ENCODE data around the gene TSPEAR.

Gene TSPEAR

GRCh38 chr21:44739316-44739715, 27.9 kb upstream of the TSPEAR start:
- no peaks in the 10 kb centered on the region for H3K36me3 ChIP-seq
- peaks cover 0 to 10% of the 10 kb centered on the region in 2 donors for H3K27me3 ChIP-seq
- H3K27ac ChIP-seq, result no peak overlapping the region
- no peak overlapping the region for H3K4me3 ChIP-seq
- peaks cover 4 to 46% (median 32%) of the 10 kb centered on the region in 3 donors for H3K9me3 ChIP-seq
- H3K4me1 ChIP-seq, result no peaks in the 10 kb centered on the region
- DNase-seq, result no peak
- TF ChIP-seq CTCF (IDR thresholded peaks at IDR 0.05), result no peak
- intact Hi-C loops (cut with DNase I; ENCODE audit: low total_unique reads), result no loop called here

- Histone ChIP-seq H3K27ac (no peak overlapping the region), H3K9me3 (peaks cover 4 to 46% (median 32%) of the 10 kb centered on the region in 3 donors), H3K27me3 (peaks cover 0 to 17% of the 10 kb centered on the region in 2 donors), H3K36me3 (no peaks in the 10 kb centered on the region), H3K4me1 (no peaks in the 10 kb centered on the region), H3K4me3 (no peak overlapping the region)
- intact Hi-C loops (cut with DNase I; ENCODE audit: low total_unique reads), result no loop called here
- DNase-seq, result no peak
- TF ChIP-seq CTCF (IDR thresholded peaks at IDR 0.05), result no peak
Measured at GRCh38 chr21:44738621-44739020, 27.2 kb upstream of the TSPEAR start.

GRCh38 chr21:44737706-44738354, 26.5 kb upstream of the TSPEAR start:
- Histone ChIP-seq H3K36me3 (no peaks in the 10 kb centered on the region), H3K9me3 (peaks cover 4 to 46% (median 32%) of the 10 kb centered on the region in 3 donors)
- intact Hi-C loops (cut with DNase I; ENCODE audit: low total_unique reads), result no loop called here

GRCh38 chr21:44736291-44737004, 25.1 kb upstream of the TSPEAR start:
- H3K27me3 ChIP-seq, result peaks cover 0 to 28% of the 10 kb centered on the region in 2 donors
- H3K36me3 ChIP-seq, result no peaks in the 10 kb centered on the region
- no peak for DNase-seq
- no peak for TF ChIP-seq CTCF (IDR thresholded peaks at IDR 0.05)
- peaks cover 4 to 46% (median 32%) of the 10 kb centered on the region in 3 donors for H3K9me3 ChIP-seq
- intact Hi-C loops (cut with DNase I; ENCODE audit: low total_unique reads), result no loop called here
- H3K4me3 ChIP-seq, result no peak overlapping the region
- H3K27ac ChIP-seq, result no peak overlapping the region
- no peaks in the 10 kb centered on the region for H3K4me1 ChIP-seq

More at GRCh38 chr21:44737706-44738354, 26.5 kb upstream of the TSPEAR start:
- TF ChIP-seq CTCF (IDR thresholded peaks at IDR 0.05), result no peak
- Histone ChIP-seq H3K27ac (no peak overlapping the region), H3K4me3 (no peak overlapping the region), H3K27me3 (peaks cover 0 to 22% of the 10 kb centered on the region in 2 donors), H3K4me1 (no peaks in the 10 kb centered on the region)
- no peak for DNase-seq

GRCh38 chr21:44735821-44736220, 24.4 kb upstream of the TSPEAR start:
- H3K27ac ChIP-seq, result no peak overlapping the region
- no peak for TF ChIP-seq CTCF (IDR thresholded peaks at IDR 0.05)
- DNase-seq, result no peak

More at GRCh38 chr21:44735821-44736220, 24.4 kb upstream of the TSPEAR start:
- Histone ChIP-seq H3K9me3 (peaks cover 4 to 46% (median 32%) of the 10 kb centered on the region in 3 donors), H3K27me3 (peaks cover 0 to 28% of the 10 kb centered on the region in 2 donors), H3K4me3 (no peak overlapping the region), H3K36me3 (no peaks in the 10 kb centered on the region), H3K4me1 (no peaks in the 10 kb centered on the region)
- intact Hi-C loops (cut with DNase I; ENCODE audit: low total_unique reads), result no loop called here

Data from tibial artery (tissue), 4 donors.